Measurements from ENCODE around the gene LAMTOR1.

DNA sequence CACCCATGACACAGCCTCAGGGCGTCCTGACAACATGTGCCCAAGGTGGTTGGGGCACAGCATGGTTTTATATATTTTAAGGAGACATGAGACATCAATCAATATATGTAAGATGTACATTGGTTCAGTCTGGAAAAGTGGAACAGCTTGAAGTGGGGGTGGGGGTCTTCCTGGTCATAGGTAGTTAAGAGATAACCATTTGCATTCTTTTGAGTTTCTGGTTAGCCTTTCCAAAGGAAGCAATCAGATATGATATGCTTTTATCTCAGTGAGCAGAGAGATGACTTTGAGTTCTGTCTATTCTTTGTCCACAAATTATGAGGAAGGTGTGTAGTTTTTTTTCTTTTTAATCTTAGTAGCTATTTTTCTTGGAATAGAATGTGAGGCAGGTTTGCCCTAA is 19.5 kb upstream of the LAMTOR1 start:
- TF ChIP-seq CTCF (IDR thresholded peaks at IDR 0.05) (no peak), POLR2A (IDR thresholded peaks at IDR 0.05) (no peak), POLR2AphosphoS5 (IDR thresholded peaks at IDR 0.05) (no peak)

All from prostate gland (tissue), 2 donors.